ENCODE results near the gene PIEZO1.

PIEZO1 gene

DNA sequence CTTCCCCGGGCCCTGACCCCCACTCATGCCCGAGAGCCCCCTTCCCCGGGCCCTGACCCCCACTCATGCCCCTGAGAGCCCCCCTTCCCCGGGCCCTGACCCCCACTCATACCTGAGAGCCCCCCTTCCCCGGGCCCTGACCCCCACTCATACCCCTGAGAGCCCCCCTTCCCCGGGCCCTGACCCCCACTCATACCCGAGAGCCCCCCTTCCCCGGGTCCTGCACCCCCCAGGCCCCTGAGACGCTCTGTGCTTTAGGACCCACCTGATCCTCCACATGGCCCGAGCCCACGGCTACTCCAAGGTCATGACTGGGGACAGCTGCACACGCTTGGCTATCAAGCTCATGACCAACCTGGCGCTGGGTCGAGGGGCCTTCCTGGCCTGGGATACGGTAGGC, 72.0 kb downstream of the PIEZO1 start:
- no peak for DNase-seq (ENCODE audit: low read depth in 2 of 2)
- TF ChIP-seq CTCF (IDR thresholded peaks at IDR 0.05; ENCODE audit: low read depth, low read length) = no peak
- H3K4me3 ChIP-seq (replicated peaks in 1 of 2; ENCODE audit: low read depth in 2 of 2, low read length in 2 of 2) = no peak overlapping the region

GRCh38 chr16:88712362-88712979, 72.5 kb downstream of the PIEZO1 start:
- no peak for DNase-seq (ENCODE audit: low read depth in 2 of 2)
- H3K4me3 ChIP-seq (replicated peaks in 1 of 2; ENCODE audit: low read depth in 2 of 2, low read length in 2 of 2) = no peak overlapping the region
- TF ChIP-seq CTCF (IDR thresholded peaks at IDR 0.05; ENCODE audit: low read depth, low read length) = no peak

- H3K4me3 ChIP-seq (replicated peaks in 1 of 2; ENCODE audit: low read depth in 2 of 2, low read length in 2 of 2) = no peak overlapping the region
- no peak for TF ChIP-seq CTCF (IDR thresholded peaks at IDR 0.05; ENCODE audit: low read depth, low read length)
- DNase-seq (ENCODE audit: low read depth in 2 of 2) = no peak
Observed at GRCh38 chr16:88711750-88712340, 73.2 kb downstream of the PIEZO1 start.

DNA sequence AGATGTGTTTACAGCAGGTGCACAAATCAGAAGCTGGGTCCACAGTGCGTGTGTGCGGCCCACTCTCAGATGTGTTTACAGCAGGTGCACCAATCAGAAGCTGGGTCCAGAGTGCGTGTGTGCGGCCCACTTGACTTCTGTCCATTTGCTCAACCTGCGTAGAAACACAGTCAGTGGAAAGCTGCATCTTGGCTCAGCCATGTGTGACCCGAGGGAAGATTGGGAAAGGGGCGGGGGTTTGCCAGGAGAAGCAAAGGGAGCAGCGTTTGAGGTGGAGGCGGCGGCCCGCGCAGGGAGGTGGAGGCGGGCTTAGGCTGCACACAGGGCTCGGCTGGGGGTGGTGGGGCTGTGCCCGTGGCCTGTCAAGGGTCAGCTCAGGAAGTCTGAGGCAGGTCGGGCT, 74.5 kb downstream of the PIEZO1 start:
- H3K4me3 ChIP-seq (replicated peaks in 1 of 2; ENCODE audit: low read depth in 2 of 2, low read length in 2 of 2) = no peak overlapping the region
- no peak for DNase-seq (ENCODE audit: low read depth in 2 of 2)
- TF ChIP-seq CTCF (IDR thresholded peaks at IDR 0.05; ENCODE audit: low read depth, low read length) = no peak

- no peak for DNase-seq (ENCODE audit: low read depth in 2 of 2)
- no peak for TF ChIP-seq CTCF (IDR thresholded peaks at IDR 0.05; ENCODE audit: low read depth, low read length)
- peak overlapping the region; percentile 97 to 99 for H3K4me3 ChIP-seq (replicated peaks in 1 of 2; ENCODE audit: low read depth in 2 of 2, low read length in 2 of 2)
Observed at GRCh38 chr16:88706965-88707826, 77.8 kb downstream of the PIEZO1 start.

GRCh38 chr16:88706229-88706964, 78.6 kb downstream of the PIEZO1 start, which contains the start of the genes CTU2 and RNF166:
CTU2 (plus strand) TSS chr16:88706503; CDS start chr16:88706531, 28 bp downstream.
RNF166 (minus strand) TSS chr16:88706408; CDS start chr16:88706325, 83 bp downstream.
- DNase-seq (ENCODE audit: low read depth in 2 of 2) = peak; percentile 82 to 85
- TF ChIP-seq CTCF (IDR thresholded peaks at IDR 0.05; ENCODE audit: low read depth, low read length) = no peak
- H3K4me3 ChIP-seq (replicated peaks in 1 of 2; ENCODE audit: low read depth in 2 of 2, low read length in 2 of 2) = peak within 1 kb of the TSS; percentile 97 to 99
